B cell (primary cell): ENCODE results near the gene HMGXB3. TPM values are rescaled to one million over a fixed set of nuclear protein-coding genes. Genes with fewer than 3 reads are reported as not detected.

Source experiments
- ATAC-seq: fragments of 200-7000 bp; cut with Tn5 transposase; one replicate; pipeline ENCODE4 v1.10.0; 2021; ENCODE audit warnings: low read depth, mild to moderate bottlenecking, moderate number of reproducible peaks, moderate library complexity
- CTCF ChIA-PET: fragments of 350-600 bp; sonication (Branson Sonifier 250); formaldehyde crosslinking; loops from one replicate; lab custom pipeline; 2021; ENCODE audit warnings: antibody characterized with exemption, inconsistent platforms; lab: Charles Lee
- POLR2A ChIA-PET: fragments of 350-600 bp; sonication (Branson Sonifier 250); formaldehyde crosslinking; loops from one replicate; lab custom pipeline; 2021; ENCODE audit warnings: antibody characterized with exemption; lab: Charles Lee
- DNase-seq: peaks from one replicate; pipeline ENCODE4 v3.0.0; 2013
- H2AFZ ChIP-seq: 2 replicates; pipeline ENCODE4 v1.6.1; 2012; ENCODE audit warnings: mild to moderate bottlenecking, low read depth, low read length; ENCODE audit not compliant: insufficient read depth, poor library complexity, severe bottlenecking
- H3K27ac ChIP-seq, 2 donors: 1 replicate in 1 of 2; 2 replicates in 1 of 2; pipeline ENCODE4 v1.5.1; 2012 to 2013; ENCODE audit warnings: low read length in 2 of 2, mild to moderate bottlenecking in 2 of 2, moderate library complexity in 1 of 2
- H3K27me3 ChIP-seq, 4 experiments: fragments of 200-600 bp in 1 of 4; sonication (generic) in 1 of 4; replicated peaks in 1 of 4; 1 replicate in 2 of 4; 2 replicates in 2 of 4; pipeline versions ENCODE4 v1.6.1 to v1.7.0; 2013 to 2016; ENCODE audit warnings: low read length in 3 of 4, mild to moderate bottlenecking in 2 of 4, mixed read lengths in 1 of 4, moderate library complexity in 1 of 4; ENCODE audit not compliant: insufficient read depth in 4 of 4, control insufficient read depth in 3 of 4; ENCODE audit errors: control extremely low read depth in 1 of 4
- H3K36me3 ChIP-seq, 2 experiments: replicated peaks in 1 of 2; 1 replicate in 1 of 2; 2 replicates in 1 of 2; pipeline versions ENCODE4 v1.6.1 to v1.7.1; 2013; ENCODE audit warnings: low read length in 1 of 2; ENCODE audit not compliant: insufficient read depth in 2 of 2, control insufficient read depth in 1 of 2; ENCODE audit errors: control extremely low read depth in 1 of 2, extremely low read depth in 1 of 2
- H3K4me1 ChIP-seq, 2 donors: fragments of 200-600 bp in 1 of 2; sonication (generic) in 1 of 2; 1 replicate in 1 of 2; 2 replicates in 1 of 2; pipeline versions ENCODE4 v1.5.1 to v1.6.1; 2013 to 2017; ENCODE audit warnings: low read length in 2 of 2; ENCODE audit not compliant: control insufficient read depth in 2 of 2, insufficient read depth in 2 of 2
- H3K4me2 ChIP-seq: replicated peaks from 2 replicates; pipeline ENCODE3; 2012; ENCODE audit warnings: mild to moderate bottlenecking, low read depth, low read length; ENCODE audit not compliant: poor library complexity, severe bottlenecking
- H3K4me3 ChIP-seq, 5 experiments: fragments of 200-600 bp in 1 of 5; sonication (generic) in 1 of 5; 1 replicate in 3 of 5; 2 replicates in 2 of 5; pipeline versions ENCODE4 v1.5.1 to v1.7.0; 2011 to 2016; ENCODE audit warnings: low read length in 4 of 5, mild to moderate bottlenecking in 4 of 5, low read depth in 2 of 5, control low read depth in 1 of 5, moderate library complexity in 1 of 5; ENCODE audit not compliant: insufficient read depth in 1 of 5; ENCODE audit errors: control extremely low read depth in 1 of 5, extremely low read depth in 1 of 5
- H3K79me2 ChIP-seq: fragments of 200-600 bp; sonication (generic); one replicate; pipeline ENCODE4 v1.6.0; 2016; ENCODE audit warnings: low read length; ENCODE audit not compliant: control insufficient read depth, insufficient read depth
- H3K9ac ChIP-seq: fragments of 200-600 bp; sonication (generic); 2 replicates; pipeline ENCODE4 v1.6.1; 2017; ENCODE audit warnings: mild to moderate bottlenecking, low read length, moderate library complexity
- H3K9me3 ChIP-seq, 3 donors: one replicate each; pipeline versions ENCODE4 v1.6.1 to v1.7.1; 2013; ENCODE audit warnings: low read length in 2 of 3; ENCODE audit not compliant: control insufficient read depth in 2 of 3, insufficient read depth in 1 of 3; ENCODE audit errors: control extremely low read depth in 1 of 3
- H4K20me1 ChIP-seq: 2 replicates; pipeline ENCODE4 v1.6.0; 2012; ENCODE audit warnings: mild to moderate bottlenecking, low read length; ENCODE audit not compliant: insufficient read depth, control insufficient read depth, poor library complexity, severe bottlenecking
- H3K27ac Mint-ChIP-seq: one replicate; pipeline ENCODE4 v1.8.0; 2021; ENCODE audit warnings: mixed read lengths
- H3K27me3 Mint-ChIP-seq: one replicate; pipeline ENCODE4 v1.8.0; 2021; ENCODE audit warnings: mixed read lengths
- H3K4me1 Mint-ChIP-seq: one replicate; pipeline ENCODE4 v1.8.0; 2021; ENCODE audit warnings: mixed read lengths
- H3K4me3 Mint-ChIP-seq: one replicate; pipeline ENCODE4 v1.8.0; 2021; ENCODE audit warnings: mixed read lengths
- H3K9me3 Mint-ChIP-seq: one replicate; pipeline ENCODE4 v1.8.0; 2022; ENCODE audit warnings: mixed read lengths; ENCODE audit not compliant: insufficient read depth
- EZH2 ChIP-seq: IDR thresholded peaks from 2 replicates; pipeline ENCODE4 v1.6.1; 2012; ENCODE audit warnings: borderline replicate concordance, low read depth, mild to moderate bottlenecking, moderate library complexity, low read length; ENCODE audit not compliant: insufficient read depth, poor library complexity, severe bottlenecking
- WGBS: methylation state at CpG from one replicate; pipeline ENCODE4 v1.1.5; 2013; ENCODE audit warnings: missing lambda C conversion rate; ENCODE audit not compliant: insufficient coverage; 5-methylcytosine and 5-hydroxymethylcytosine counted together
- intact Hi-C: fragments of 100-400 bp; cut with micrococcal nuclease; formaldehyde crosslinking; loops from one replicate; pipeline ENCODE4 v1.10.0; 2022
- polyA plus RNA-seq: library from polyadenylated mRNA; depleted of rRNA; stranded (reverse); fragments of >200 nt; gene quantifications from 2 replicates; pipeline ENCODE4 v1.2.3, GENCODE V29; 2012
- total RNA-seq, 2 donors: library from RNA; stranded (reverse); fragments of 120-200 nt in 1 of 2; gene quantifications; 1 replicate in 1 of 2; 2 replicates in 1 of 2; pipeline versions ENCODE4 v1.2.3 to v1.2.4, GENCODE V29; 2013 to 2022
- TF ChIP-seq, protein P1 (sequence below): fragments of 200-600 bp; IDR thresholded peaks from one replicate; pipeline ENCODE4 v1.8.0; 2022; ENCODE audit warnings: antibody characterized with exemption, mild to moderate bottlenecking

Gene HMGXB3
- total and polyA plus RNA-seq, 2 donors (not counting 1 experiment from before 2014, with no cell fraction given), result 28.5 to 35.7 TPM

DNA sequence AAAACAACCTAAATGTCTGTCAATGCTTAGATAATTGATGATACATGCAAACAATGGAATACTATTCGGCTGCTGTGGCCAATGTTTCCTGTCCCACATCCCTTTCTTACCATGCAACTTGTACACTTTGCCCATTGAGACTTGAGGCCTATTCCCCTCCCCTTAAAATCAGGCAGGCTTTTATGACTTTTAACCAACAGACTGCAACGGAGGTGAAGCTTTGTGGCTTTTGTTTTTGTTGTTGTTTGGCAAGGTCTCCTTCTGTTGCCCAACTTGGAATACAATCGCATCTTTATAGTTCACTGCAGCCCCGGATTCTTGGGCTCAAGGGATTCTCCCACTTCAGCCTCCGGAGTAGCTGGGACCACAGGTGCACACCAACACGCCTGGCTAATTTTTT is 45.7 kb upstream of the HMGXB3 start:
- Histone ChIP-seq H3K79me2 (no peaks in the 10 kb centered on the region), H3K36me3 (no peaks in the 10 kb centered on the region), H3K4me3 (no peak overlapping the region), H3K27ac (no peak overlapping the region), H2AFZ (no peak overlapping the region), H3K4me2 (no peak overlapping the region), H3K4me1 (peaks cover 8% of the 10 kb centered on the region in 2 donors), H4K20me1 (no peaks in the 10 kb centered on the region), H3K9ac (no peak overlapping the region), H3K9me3 (no peaks in the 10 kb centered on the region), H3K27me3 (no peaks in the 10 kb centered on the region)
- ATAC-seq (no peak), DNase-seq (no peak)
- peaks cover 11% of the 10 kb centered on the region for H3K4me1 Mint-ChIP-seq
- intact Hi-C loops, result loop anchor here (5.0 kb wide), 1 partner anchor 1803 kb away; the partner anchor contains the start of gene ATOX1
- peaks cover 10% of the 10 kb centered on the region for H3K27me3 Mint-ChIP-seq
- H3K27ac Mint-ChIP-seq, result no peak overlapping the region
- WGBS, result 80% methylated on average over 4 of the region's 6 CpGs
- TF ChIP-seq, protein P1, sequence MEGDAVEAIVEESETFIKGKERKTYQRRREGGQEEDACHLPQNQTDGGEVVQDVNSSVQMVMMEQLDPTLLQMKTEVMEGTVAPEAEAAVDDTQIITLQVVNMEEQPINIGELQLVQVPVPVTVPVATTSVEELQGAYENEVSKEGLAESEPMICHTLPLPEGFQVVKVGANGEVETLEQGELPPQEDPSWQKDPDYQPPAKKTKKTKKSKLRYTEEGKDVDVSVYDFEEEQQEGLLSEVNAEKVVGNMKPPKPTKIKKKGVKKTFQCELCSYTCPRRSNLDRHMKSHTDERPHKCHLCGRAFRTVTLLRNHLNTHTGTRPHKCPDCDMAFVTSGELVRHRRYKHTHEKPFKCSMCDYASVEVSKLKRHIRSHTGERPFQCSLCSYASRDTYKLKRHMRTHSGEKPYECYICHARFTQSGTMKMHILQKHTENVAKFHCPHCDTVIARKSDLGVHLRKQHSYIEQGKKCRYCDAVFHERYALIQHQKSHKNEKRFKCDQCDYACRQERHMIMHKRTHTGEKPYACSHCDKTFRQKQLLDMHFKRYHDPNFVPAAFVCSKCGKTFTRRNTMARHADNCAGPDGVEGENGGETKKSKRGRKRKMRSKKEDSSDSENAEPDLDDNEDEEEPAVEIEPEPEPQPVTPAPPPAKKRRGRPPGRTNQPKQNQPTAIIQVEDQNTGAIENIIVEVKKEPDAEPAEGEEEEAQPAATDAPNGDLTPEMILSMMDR, result no peak
- TF ChIP-seq EZH2, result no peak
- H3K9me3 Mint-ChIP-seq, result no peaks in the 10 kb centered on the region
- CTCF ChIA-PET, result no interaction called here
- no peak overlapping the region for H3K4me3 Mint-ChIP-seq
- POLR2A ChIA-PET, result no interaction called here

DNA sequence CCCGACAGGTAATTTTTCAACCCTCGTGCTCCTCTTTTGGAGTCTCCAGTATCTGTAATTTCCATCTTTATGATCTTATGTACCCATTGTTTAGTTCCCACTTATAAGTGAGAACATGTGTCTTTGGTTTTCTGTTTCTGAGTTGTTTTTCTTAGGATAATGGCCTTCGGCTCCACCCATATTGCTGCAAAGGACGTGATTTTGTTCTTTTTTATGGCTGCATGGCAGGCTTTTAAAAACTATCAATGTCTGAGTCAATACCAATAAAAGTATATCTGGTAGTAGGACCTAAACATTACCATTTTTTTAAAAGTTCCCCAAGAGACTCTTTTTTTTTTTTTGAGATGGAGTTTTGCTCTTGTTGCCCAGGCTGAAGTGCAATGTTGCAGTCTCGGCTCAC is 43.9 kb upstream of the HMGXB3 start:
- POLR2A ChIA-PET, result no interaction called here
- no peaks in the 10 kb centered on the region for H3K36me3 ChIP-seq
- CTCF ChIA-PET, result no interaction called here
- H3K27ac ChIP-seq, result no peak overlapping the region
- no peaks in the 10 kb centered on the region for H4K20me1 ChIP-seq
- no peak overlapping the region for H3K4me3 ChIP-seq
- 100% methylated on average over 1 of the region's 5 CpGs for WGBS
- H3K4me3 Mint-ChIP-seq, result no peak overlapping the region
- H3K4me2 ChIP-seq, result no peak overlapping the region
- DNase-seq (no peak), ATAC-seq (no peak)
- H3K9me3 ChIP-seq, result no peaks in the 10 kb centered on the region
- peaks cover 5% of the 10 kb centered on the region for H3K27me3 Mint-ChIP-seq
- no peak overlapping the region for H3K27ac Mint-ChIP-seq
- H3K4me1 Mint-ChIP-seq, result peaks cover 23% of the 10 kb centered on the region
- H3K27me3 ChIP-seq, result no peaks in the 10 kb centered on the region
- intact Hi-C loops, result loop anchor here (5.0 kb wide), 1 partner anchor 1801 kb away; the partner anchor contains the start of gene ATOX1
- no peaks in the 10 kb centered on the region for H3K9me3 Mint-ChIP-seq
- H3K4me1 ChIP-seq, result peaks cover 17 to 19% of the 10 kb centered on the region in 2 donors
- no peak overlapping the region for H2AFZ ChIP-seq
- H3K9ac ChIP-seq, result no peak overlapping the region
- H3K79me2 ChIP-seq, result peaks cover 5% of the 10 kb centered on the region
- TF ChIP-seq EZH2, result no peak
- TF ChIP-seq, protein P1, result no peak
